Neural progenitor cell (in vitro differentiated cells): Measurements from ENCODE around the gene HMGXB4. TPM values are rescaled to one million over a fixed set of nuclear protein-coding genes. Genes with fewer than 3 reads are reported as not detected.

Experiments used
- DNase-seq: peaks from one replicate; pipeline ENCODE4 v3.0.0-alpha.2; 2016; ENCODE audit warnings: low spot score
- H2AFZ ChIP-seq: fragments of 200-600 bp; sonication (generic); replicated peaks from 2 replicates; pipeline ENCODE4 v1.6.1; 2016; ENCODE audit warnings: antibody characterized with exemption
- H3F3A ChIP-seq: fragments of 200-600 bp; sonication (generic); 2 replicates; pipeline ENCODE4 v1.6.1; 2016; ENCODE audit warnings: antibody characterized with exemption, low read depth
- H3K27ac ChIP-seq: fragments of 200-600 bp; sonication (generic); 2 replicates; pipeline ENCODE4 v1.5.1; 2016; ENCODE audit warnings: mild to moderate bottlenecking
- H3K27me3 ChIP-seq: fragments of 200-600 bp; sonication (generic); 2 replicates; pipeline ENCODE4 v1.6.1; 2016; ENCODE audit warnings: mild to moderate bottlenecking, moderate library complexity
- H3K36me3 ChIP-seq: fragments of 200-600 bp; sonication (generic); 2 replicates; pipeline ENCODE4 v1.5.1; 2016
- H3K4me1 ChIP-seq: fragments of 200-600 bp; sonication (generic); 2 replicates; pipeline ENCODE4 v1.6.1; 2016; ENCODE audit warnings: mixed run types
- H3K4me2 ChIP-seq: fragments of 200-600 bp; sonication (generic); 2 replicates; pipeline ENCODE4 v1.6.1; 2016
- H3K4me3 ChIP-seq: fragments of 200-600 bp; sonication (generic); 2 replicates; pipeline ENCODE4 v1.5.1; 2016
- H3K79me2 ChIP-seq: fragments of 200-600 bp; sonication (generic); 2 replicates; pipeline ENCODE4 v1.6.1; 2016; ENCODE audit warnings: low read depth
- H3K9ac ChIP-seq: fragments of 200-600 bp; sonication (generic); 2 replicates; pipeline ENCODE4 v1.6.1; 2016
- H3K9me3 ChIP-seq: fragments of 200-600 bp; sonication (generic); 2 replicates; pipeline ENCODE4 v1.5.1; 2016; ENCODE audit warnings: low read depth
- H4K20me1 ChIP-seq: fragments of 200-600 bp; sonication (generic); 2 replicates; pipeline ENCODE4 v1.6.1; 2016; ENCODE audit warnings: low read depth
- H3K27ac Mint-ChIP-seq: 3 replicates; pipeline ENCODE4 v1.8.0; 2021; ENCODE audit warnings: mixed read lengths
- H3K27me3 Mint-ChIP-seq: 2 replicates; pipeline ENCODE4 v1.8.0; 2022; ENCODE audit warnings: low read depth, mild to moderate bottlenecking, inconsistent platforms, moderate library complexity, mixed read lengths; ENCODE audit not compliant: insufficient read depth
- H3K36me3 Mint-ChIP-seq: 3 replicates; pipeline ENCODE4 v1.8.0; 2021; ENCODE audit warnings: mixed read lengths
- H3K4me1 Mint-ChIP-seq: 3 replicates; pipeline ENCODE4 v1.8.0; 2021; ENCODE audit warnings: mixed read lengths
- H3K4me3 Mint-ChIP-seq: 3 replicates; pipeline ENCODE4 v1.8.0; 2021; ENCODE audit warnings: mild to moderate bottlenecking, moderate library complexity, mixed read lengths
- H3K9me3 Mint-ChIP-seq: 3 replicates; pipeline ENCODE4 v1.8.0; 2020; ENCODE audit warnings: mixed read lengths
- CTCF ChIP-seq: fragments of 200-600 bp; sonication (generic); IDR thresholded peaks from 2 replicates; pipeline ENCODE4 v1.5.1; 2017; ENCODE audit warnings: antibody characterized with exemption, mild to moderate bottlenecking
- EZH2 ChIP-seq: fragments of 200-600 bp; sonication (generic); IDR thresholded peaks from 2 replicates; pipeline ENCODE4 v1.6.1; 2017; ENCODE audit warnings: antibody characterized with exemption, mild to moderate bottlenecking, moderate library complexity
- EZH2phosphoT487 ChIP-seq: fragments of 200-600 bp; sonication (generic); IDR thresholded peaks from 2 replicates; pipeline ENCODE4 v1.6.1; 2017; ENCODE audit warnings: antibody characterized with exemption
- total RNA-seq: library from RNA; depleted of rRNA; stranded (reverse); fragments of >200 nt; gene quantifications from 2 replicates; pipeline ENCODE4 v1.2.3, GENCODE V29; 2015; ENCODE audit warnings: low replicate concordance

The HMGXB4 gene
- total RNA-seq, 1 donor from 2014 or later = 55.9 TPM

GRCh38 chr22:35274154-35274871 lies 17.0 kb downstream of the HMGXB4 start:
- H3F3A ChIP-seq = no peaks in the 10 kb centered on the region
- Mint-ChIP-seq H3K4me1 (no peaks in the 10 kb centered on the region), H3K27me3 (no peaks in the 10 kb centered on the region), H3K9me3 (no peaks in the 10 kb centered on the region), H3K4me3 (no peak overlapping the region), H3K36me3 (peaks cover 42% of the 10 kb centered on the region), H3K27ac (no peak overlapping the region)
- no peak overlapping the region for H3K9ac ChIP-seq
- no peak for DNase-seq
- H3K4me1 ChIP-seq = no peaks in the 10 kb centered on the region
- H3K36me3 ChIP-seq = peaks cover 25% of the 10 kb centered on the region
- no peak for TF ChIP-seq EZH2
- TF ChIP-seq CTCF = no peak
- no peak for TF ChIP-seq EZH2phosphoT487
- peaks cover 45% of the 10 kb centered on the region for H3K79me2 ChIP-seq
- no peak overlapping the region for H3K27ac ChIP-seq
- no peaks in the 10 kb centered on the region for H3K27me3 ChIP-seq
- H3K9me3 ChIP-seq = no peaks in the 10 kb centered on the region
- peaks cover 47% of the 10 kb centered on the region for H4K20me1 ChIP-seq
- no peak overlapping the region for H3K4me2 ChIP-seq
- no peak overlapping the region for H3K4me3 ChIP-seq
- no peak overlapping the region for H2AFZ ChIP-seq

- peaks cover 58% of the 10 kb centered on the region for H4K20me1 ChIP-seq
- H3K36me3 ChIP-seq = peaks cover 14% of the 10 kb centered on the region
- peaks cover 41% of the 10 kb centered on the region for H3K36me3 Mint-ChIP-seq
Measured at GRCh38 chr22:35275580-35275979, 18.3 kb downstream of the HMGXB4 start.

GRCh38 chr22:35276019-35276418 lies 18.7 kb downstream of the HMGXB4 start:
- Histone ChIP-seq H3K27ac (no peak overlapping the region), H3K9ac (no peak overlapping the region), H3K9me3 (no peaks in the 10 kb centered on the region), H4K20me1 (peaks cover 54% of the 10 kb centered on the region), H3K79me2 (peaks cover 50% of the 10 kb centered on the region), H2AFZ (no peak overlapping the region), H3F3A (no peaks in the 10 kb centered on the region), H3K36me3 (peaks cover 10% of the 10 kb centered on the region), H3K4me1 (no peaks in the 10 kb centered on the region), H3K4me2 (no peak overlapping the region), H3K4me3 (no peak overlapping the region), H3K27me3 (no peaks in the 10 kb centered on the region)
- H3K27me3 Mint-ChIP-seq = no peaks in the 10 kb centered on the region
- no peaks in the 10 kb centered on the region for H3K4me1 Mint-ChIP-seq
- H3K27ac Mint-ChIP-seq = no peak overlapping the region
- no peak for TF ChIP-seq EZH2phosphoT487
- TF ChIP-seq EZH2 = no peak
- TF ChIP-seq CTCF = no peak
- peaks cover 43% of the 10 kb centered on the region for H3K36me3 Mint-ChIP-seq
- no peak overlapping the region for H3K4me3 Mint-ChIP-seq
- DNase-seq = no peak
- H3K9me3 Mint-ChIP-seq = no peaks in the 10 kb centered on the region

More at GRCh38 chr22:35275580-35275979, 18.3 kb downstream of the HMGXB4 start:
- H3K27me3 ChIP-seq = no peaks in the 10 kb centered on the region
- no peak overlapping the region for H3K27ac Mint-ChIP-seq
- H3K27ac ChIP-seq = no peak overlapping the region
- no peaks in the 10 kb centered on the region for H3K9me3 Mint-ChIP-seq
- H2AFZ ChIP-seq = no peak overlapping the region
- H3K4me3 ChIP-seq = no peak overlapping the region
- no peak overlapping the region for H3K4me2 ChIP-seq
- H3K79me2 ChIP-seq = peaks cover 47% of the 10 kb centered on the region
- H3K4me1 ChIP-seq = no peaks in the 10 kb centered on the region
- H3K27me3 Mint-ChIP-seq = no peaks in the 10 kb centered on the region
- H3F3A ChIP-seq = no peaks in the 10 kb centered on the region
- no peak for DNase-seq
- TF ChIP-seq EZH2phosphoT487 (no peak), CTCF (no peak), EZH2 (no peak)
- no peaks in the 10 kb centered on the region for H3K4me1 Mint-ChIP-seq
- no peak overlapping the region for H3K9ac ChIP-seq
- H3K9me3 ChIP-seq = no peaks in the 10 kb centered on the region
- H3K4me3 Mint-ChIP-seq = no peak overlapping the region
